GM18870 (cell line): ENCODE data around the gene LDLRAD4.
"Not testable (repeated sequence)": the region's sequence is repeated elsewhere in the genome, so short reads cannot be mapped to it uniquely, and the experiment has no call there.

Experiments
- ATAC-seq: cut with Tn5 transposase; IDR thresholded peaks from one replicate; pipeline ENCODE4 v1.9.1; 2021; ENCODE audit warnings: moderate library complexity; ENCODE audit not compliant: unreplicated experiment

The LDLRAD4 gene

GRCh38 chr18:13641551-13642439, 423.2 kb downstream of the LDLRAD4 start:
- ATAC-seq = no peak

GRCh38 chr18:13642440-13642827, 423.9 kb downstream of the LDLRAD4 start:
- no peak for ATAC-seq

GRCh38 chr18:13643261-13643751, 424.7 kb downstream of the LDLRAD4 start:
- ATAC-seq = no peak

- ATAC-seq = no peak
Measured at GRCh38 chr18:13645093-13645492, 426.5 kb downstream of the LDLRAD4 start.

- ATAC-seq = no peak
Measured at GRCh38 chr18:13646633-13647032, 428.1 kb downstream of the LDLRAD4 start.

- ATAC-seq = no peak
Measured at GRCh38 chr18:13647761-13648160, 429.2 kb downstream of the LDLRAD4 start.

GRCh38 chr18:13649397-13650390, 431.1 kb downstream of the LDLRAD4 start:
- ATAC-seq = no peak

GRCh38 chr18:13653746-13654433, 435.3 kb downstream of the LDLRAD4 start:
- ATAC-seq = no peak

- ATAC-seq = no peak
Measured at GRCh38 chr18:13657974-13658373, 439.4 kb downstream of the LDLRAD4 start.

GRCh38 chr18:13658436-13659204, 440.1 kb downstream of the LDLRAD4 start:
- ATAC-seq = no peak

GRCh38 chr18:13660510-13660909, 441.9 kb downstream of the LDLRAD4 start:
- no peak for ATAC-seq

GRCh38 chr18:13661051-13661778, 442.7 kb downstream of the LDLRAD4 start:
- no peak for ATAC-seq

GRCh38 chr18:13661779-13662256, 443.3 kb downstream of the LDLRAD4 start:
- no peak for ATAC-seq

GRCh38 chr18:13672657-13673056, 454.1 kb downstream of the LDLRAD4 start:
- no peak for ATAC-seq

- ATAC-seq = no peak
Measured at GRCh38 chr18:13676471-13676870, 457.9 kb downstream of the LDLRAD4 start.

- not testable (repeated sequence) for ATAC-seq
Measured at GRCh38 chr18:13677350-13677749, 458.8 kb downstream of the LDLRAD4 start.

GRCh38 chr18:13680612-13681011, 462.1 kb downstream of the LDLRAD4 start:
- ATAC-seq = no peak

GRCh38 chr18:13681701-13682100, 463.1 kb downstream of the LDLRAD4 start:
- ATAC-seq = no peak

- no peak for ATAC-seq
Measured at GRCh38 chr18:13684546-13684945, 466.0 kb downstream of the LDLRAD4 start.
